ENCODE data around the gene SRCAP.
"Not testable (repeated sequence)": the region's sequence is repeated elsewhere in the genome, so short reads cannot be mapped to it uniquely, and the experiment has no call there.

The SRCAP gene

DNA sequence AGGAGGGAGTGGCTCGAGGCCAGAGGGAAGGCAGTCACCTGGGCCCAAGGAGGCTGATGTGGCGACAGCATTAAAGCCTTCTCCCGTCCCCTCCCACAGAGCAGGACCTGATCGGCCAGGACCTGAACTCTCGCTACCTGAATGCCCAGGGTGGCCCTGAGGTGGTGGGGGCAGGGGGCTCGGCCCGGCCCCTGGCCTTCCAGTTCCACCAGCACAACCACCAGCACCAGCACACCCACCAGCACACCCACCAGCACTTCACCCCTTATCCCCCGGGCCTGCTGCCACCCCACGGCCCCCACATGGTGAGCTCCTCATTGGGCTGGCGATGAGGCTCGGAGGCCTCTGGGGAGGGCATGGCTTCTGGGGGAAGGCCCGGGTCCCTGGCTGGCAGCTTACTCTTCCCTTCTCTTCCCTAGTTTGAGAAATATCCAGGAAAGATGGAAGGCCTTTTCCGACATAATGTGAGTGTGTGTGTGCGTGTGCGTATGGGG is 34.3 kb upstream of the SRCAP start:
- no peak for DNase-seq

- no peak for DNase-seq
These were observed 33.7 kb upstream of the SRCAP start for GRCh38 chr16:30665155-30665829.

DNA sequence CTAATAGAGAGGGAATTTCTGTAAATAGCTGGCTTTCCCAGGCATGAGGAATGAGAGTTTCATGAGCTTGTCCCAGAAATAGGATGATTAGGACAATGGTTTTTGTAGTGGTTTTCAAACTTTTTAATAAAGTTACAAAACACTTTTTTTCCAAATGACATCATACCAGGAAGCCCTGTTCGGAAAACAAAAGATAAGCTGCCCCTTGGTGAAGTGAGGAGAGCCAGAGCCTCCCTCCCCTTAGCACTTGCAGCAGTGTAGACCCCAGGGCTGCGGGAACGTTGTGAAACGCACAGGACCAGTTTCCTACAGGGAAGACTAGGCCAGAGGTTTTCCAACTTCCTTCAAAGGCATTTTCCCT is 33.2 kb upstream of the SRCAP start:
- no peak for DNase-seq

DNA sequence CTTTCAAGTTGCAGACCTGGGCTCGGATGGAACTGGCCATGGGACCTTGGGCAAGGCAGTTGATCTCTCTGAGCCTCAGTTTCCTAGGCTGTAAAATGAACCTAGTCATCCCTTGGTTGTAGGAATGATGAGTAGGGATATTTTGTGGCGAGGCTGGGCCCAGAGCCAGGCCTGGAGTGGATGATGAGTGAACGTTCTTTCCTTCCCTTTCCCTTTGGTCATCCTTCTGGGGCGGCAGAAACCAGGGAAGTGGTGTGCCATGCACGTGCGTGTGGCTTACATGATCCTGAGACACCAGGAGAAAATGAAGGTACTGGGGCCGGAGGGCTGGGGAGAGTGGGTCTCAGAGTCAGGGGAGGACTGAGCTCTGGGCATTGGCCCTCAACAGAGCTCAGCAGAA is 32.3 kb upstream of the SRCAP start:
- DNase-seq, result no peak

DNA sequence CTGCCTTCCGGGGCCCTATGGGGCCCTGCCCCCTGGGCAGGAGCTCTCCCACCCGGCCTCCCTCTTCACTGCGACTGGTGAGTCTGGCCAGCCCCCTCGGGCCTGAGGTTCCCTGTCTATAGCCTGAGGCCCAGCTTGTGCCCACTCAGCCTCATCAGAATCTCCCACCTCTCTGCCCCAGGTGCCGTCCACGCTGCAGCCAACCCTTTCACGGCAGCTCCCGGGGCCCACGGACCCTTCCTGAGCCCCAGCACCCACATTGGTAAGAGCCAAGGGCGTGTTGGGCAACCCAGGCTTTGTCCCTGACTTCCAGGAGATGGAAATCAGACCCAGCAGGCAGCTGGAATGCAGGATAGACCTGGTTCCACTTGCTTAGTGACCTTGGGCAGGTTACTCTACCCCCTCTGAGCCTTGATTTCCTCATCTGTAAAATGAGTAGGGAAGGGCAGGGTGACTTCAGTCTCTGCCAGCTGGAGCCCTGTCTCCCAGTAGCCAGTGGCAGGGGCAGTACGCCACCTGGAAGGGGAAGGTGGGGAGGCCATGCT is 31.5 kb upstream of the SRCAP start:
- no peak for DNase-seq

- no peak for DNase-seq
These were observed 30.6 kb upstream of the SRCAP start for GRCh38 chr16:30668393-30668792.

DNA sequence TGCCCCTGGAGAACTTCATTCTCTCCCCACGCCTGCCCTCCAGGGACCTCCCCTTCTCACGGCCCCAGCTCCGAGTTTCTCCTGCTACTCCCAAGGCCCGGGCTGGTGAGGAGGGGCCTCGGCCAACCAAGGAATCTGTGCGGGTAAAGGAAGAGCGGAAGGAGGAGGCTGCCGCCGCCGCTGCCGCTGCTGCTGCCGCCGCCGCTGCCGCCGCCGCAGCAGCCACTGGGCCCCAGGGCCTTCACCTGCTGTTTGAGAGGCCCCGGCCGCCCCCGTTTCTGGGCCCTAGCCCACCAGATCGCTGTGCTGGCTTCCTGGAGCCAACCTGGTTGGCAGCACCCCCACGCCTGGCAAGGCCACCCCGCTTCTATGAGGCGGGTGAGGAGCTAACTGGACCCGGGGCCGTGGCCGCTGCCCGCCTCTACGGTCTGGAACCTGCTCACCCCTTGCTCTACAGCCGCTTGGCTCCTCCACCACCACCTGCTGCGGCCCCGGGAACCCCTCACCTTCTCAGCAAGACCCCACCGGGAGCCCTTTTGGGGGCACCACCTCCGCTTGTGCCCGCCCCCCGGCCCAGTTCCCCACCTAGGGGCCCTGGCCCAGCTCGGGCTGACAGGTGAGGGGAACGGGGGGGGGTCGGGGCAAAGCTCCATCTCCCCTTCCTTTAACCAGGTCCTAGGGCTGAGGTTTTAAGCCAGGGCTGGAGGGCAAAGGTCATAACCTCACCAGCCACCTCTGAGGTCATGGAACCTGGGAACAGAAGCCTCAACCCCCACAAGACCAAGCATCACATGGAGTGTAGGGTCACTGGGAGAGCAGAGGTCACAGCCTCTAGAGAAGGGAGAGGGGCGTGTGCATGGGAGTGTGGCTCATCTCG is 29.7 kb upstream of the SRCAP start:
- DNase-seq, result no peak

- no peak for DNase-seq
These were observed 28.8 kb upstream of the SRCAP start for GRCh38 chr16:30669903-30670824.

DNA sequence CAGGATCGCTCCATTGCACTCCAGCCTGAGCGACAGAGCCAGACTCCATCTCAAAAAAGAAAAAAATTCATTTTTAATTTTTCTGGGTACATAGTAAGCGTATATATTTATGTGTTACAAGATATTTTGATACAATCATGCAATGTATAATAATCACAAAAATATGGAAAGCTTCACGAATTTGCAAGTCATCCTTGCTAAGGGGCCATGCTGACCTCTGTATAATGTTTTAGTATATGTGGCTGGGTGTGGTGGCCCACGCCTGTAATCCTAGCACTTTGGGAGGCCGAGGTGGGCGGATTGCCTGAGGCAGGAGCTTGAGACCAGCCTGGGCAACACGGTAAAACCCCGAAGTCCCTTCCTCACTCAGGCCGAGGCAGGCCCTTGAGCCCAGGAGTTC is 23.8 kb upstream of the SRCAP start:
- no peak for DNase-seq

- no peak for DNase-seq
These were observed 20.9 kb upstream of the SRCAP start for GRCh38 chr16:30677931-30678585.

GRCh38 chr16:30678586-30678970 is 20.4 kb upstream of the SRCAP start:
- no peak for DNase-seq

- no peak for DNase-seq
These were observed 18.6 kb upstream of the SRCAP start for GRCh38 chr16:30680326-30680725.

- no peak for DNase-seq
These were observed 10.3 kb upstream of the SRCAP start for GRCh38 chr16:30688701-30689100.

GRCh38 chr16:30691907-30692306 is 7.1 kb upstream of the SRCAP start:
- DNase-seq, result no peak

DNA sequence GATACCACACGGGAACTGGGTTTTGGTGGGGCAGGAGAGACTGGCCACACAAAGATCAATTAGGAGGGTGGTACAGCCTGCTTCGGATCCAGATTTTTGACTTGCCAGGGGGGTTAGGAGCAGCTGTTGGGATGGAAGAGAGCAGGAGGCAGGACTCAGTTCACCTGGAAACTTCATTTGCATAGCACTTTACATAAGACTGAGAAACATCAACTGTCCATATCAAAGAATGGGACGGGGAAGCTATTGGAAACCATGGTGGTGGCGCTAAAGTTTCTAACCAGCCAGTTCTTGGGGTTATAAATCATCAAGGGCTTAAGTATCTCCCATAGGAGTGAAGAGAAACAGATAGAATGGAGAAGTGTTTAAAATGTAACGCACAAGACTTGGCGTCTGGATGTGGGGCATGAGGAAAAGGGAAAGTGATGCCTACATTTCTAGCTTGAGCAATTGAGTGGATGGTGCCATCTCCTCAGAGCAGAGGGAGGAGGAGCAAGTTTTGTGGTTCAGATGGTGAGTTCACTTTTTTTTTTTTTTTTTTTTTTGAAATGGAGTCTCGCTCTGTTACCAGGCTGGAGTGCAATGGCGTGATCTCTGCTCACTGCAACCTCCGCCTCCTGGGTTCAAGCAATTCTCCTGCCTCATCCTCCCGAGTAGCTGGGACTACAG is 6.4 kb upstream of the SRCAP start:
- DNase-seq, result no peak

DNA sequence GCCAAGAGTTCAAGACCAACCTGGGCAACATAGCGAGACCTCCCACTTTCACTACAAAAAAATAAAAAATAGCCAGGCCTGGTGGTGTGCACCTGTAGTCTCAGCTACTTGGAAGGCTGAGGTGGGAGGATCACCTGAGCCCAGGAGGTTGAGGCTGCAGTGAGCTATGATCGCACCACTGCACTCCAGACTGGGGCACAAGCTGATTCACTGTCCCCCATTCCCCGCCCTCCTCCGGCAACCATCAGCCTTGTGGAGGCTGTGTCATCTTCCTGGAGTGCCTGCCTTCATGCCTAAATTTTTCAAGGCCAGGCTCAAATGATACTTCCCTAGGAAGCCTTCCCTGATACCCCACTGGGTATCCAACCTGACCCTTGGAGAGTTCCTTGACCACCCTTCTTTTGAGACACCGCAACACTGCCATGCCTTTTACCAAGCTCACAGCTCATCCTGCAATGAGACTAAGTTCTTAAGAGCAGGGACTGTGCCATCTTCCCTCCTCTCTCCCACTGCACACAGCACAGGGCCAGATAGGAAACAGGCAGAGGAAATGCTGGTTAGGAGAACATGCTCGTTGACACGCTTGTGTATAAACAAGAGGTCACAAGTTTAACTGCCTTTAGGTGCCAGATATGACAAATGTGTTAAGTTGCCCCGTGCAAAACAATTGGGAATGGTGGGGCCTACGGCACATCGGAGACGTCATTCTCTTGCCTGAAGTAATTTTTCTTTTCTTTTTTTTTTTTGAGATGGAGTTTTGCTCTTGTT is 3.9 kb upstream of the SRCAP start:
- DNase-seq, result no peak

GRCh38 chr16:30696646-30697045 is 2.3 kb upstream of the SRCAP start:
- DNase-seq, result not testable (repeated sequence)

- DNase-seq, result no peak
These were observed 1.5 kb upstream of the SRCAP start for GRCh38 chr16:30697264-30698138.

DNA sequence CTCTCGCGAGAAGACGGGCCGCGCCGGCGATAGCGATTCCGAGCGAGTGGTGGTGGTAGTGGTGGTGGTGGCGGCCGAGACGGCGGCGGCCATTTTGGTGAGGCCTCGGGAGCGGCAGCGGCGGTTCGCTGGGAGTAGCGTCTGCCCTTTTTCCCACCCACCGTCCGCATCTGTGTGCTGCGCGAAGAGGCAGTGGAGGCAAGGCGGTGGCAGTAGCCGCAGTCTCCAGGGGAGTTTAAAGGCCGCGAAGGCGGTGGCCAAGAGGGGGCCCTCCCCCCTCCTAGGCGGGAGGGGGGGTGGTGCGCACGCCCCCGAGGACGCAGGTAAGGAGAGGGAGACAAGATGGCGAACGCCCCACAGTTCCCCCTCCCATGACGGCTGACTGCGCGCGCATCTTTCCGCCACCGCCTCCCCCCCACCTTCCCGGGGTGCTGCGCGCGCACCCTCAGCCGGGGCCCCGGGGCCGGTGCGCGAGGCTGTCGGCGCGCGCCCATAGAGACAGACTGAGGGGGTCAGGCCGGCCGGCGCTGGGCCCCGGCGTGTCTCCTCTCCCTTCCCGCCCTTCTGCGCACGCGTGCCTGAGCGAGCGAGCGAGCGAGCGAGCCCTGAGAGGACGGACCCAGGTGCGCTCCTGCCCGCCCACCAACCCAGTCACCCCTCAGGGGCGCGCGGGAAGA is 694 bp upstream of the SRCAP start:
- peak; percentile 98 for DNase-seq

Measured in stimulated activated CD4-positive, alpha-beta T cell treated with anti-CD3 and anti-CD28 coated beads, Interleukin-12 subunit alpha, Interleukin-12 subunit beta, amount 100 ng/mL, for 4 hours (primary cell).